NAMALWA (cell line): ENCODE data around the gene SARM1.
"Not testable (repeated sequence)": the region's sequence is repeated elsewhere in the genome, so short reads cannot be mapped to it uniquely, and the experiment has no call there.

Source experiments
- DNase-seq: peaks from one replicate; pipeline ENCODE4 v3.0.0-alpha.2; 2015; ENCODE audit warnings: low spot score

SARM1 gene

GRCh38 chr17:28426081-28426519 is 54.6 kb downstream of the SARM1 start:
- DNase-seq = no peak

DNA sequence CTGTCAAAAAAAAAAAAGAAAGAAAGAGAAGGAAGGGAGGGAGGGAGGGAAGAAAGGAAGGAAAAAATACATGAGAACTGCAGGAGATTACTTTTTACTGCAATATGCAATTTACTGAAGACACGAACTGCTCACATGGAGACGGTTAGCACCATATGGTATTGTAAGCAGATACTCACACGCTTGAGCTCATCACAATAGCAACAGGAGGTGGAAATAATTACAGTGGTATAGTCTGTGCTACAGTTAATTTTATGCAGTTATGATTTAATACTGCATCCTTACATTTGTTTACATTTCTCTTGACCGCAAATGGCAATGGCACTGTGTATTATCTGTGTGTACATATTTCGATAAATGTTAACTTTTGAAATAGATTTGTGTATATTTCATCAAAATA is 55.9 kb downstream of the SARM1 start:
- no peak for DNase-seq

DNA sequence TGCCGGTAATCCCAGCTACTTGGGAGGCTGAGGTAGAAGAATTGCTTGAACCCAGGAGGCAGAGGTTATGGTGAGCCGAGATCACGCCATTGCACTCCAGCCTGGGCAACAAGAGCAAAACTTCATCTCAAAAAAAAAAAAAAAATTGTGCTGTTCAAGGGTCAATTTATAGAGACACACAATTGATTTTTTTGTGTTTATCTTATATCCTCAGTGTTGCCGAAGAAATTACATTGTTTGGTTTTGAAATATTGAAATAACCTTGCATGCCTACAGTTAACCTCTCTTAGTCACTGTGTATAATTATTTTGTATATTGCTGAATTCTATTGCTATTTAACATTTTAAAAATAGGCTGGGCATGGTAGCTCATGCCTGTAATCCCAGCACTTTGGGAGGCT is 56.5 kb downstream of the SARM1 start:
- not testable (repeated sequence) for DNase-seq

DNA sequence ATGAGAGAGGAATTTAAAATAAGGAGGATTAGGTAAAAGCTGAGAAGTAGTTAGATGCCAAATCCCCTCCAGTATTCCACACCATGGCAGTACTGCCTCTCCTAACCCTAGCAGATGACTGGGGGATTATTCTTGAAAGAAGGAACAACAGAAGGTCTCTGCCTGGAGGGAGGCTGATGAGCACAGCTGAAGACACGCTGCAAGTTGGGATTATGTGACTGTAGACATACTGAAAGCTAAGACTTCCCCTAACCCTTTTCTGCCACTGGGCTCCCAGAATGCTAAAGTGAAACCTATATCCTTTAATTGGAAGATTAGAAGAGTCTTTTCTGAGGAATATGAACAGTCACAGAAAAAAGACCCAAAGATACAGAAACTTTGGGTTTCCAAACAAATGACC is 62.2 kb downstream of the SARM1 start:
- DNase-seq = no peak

DNA sequence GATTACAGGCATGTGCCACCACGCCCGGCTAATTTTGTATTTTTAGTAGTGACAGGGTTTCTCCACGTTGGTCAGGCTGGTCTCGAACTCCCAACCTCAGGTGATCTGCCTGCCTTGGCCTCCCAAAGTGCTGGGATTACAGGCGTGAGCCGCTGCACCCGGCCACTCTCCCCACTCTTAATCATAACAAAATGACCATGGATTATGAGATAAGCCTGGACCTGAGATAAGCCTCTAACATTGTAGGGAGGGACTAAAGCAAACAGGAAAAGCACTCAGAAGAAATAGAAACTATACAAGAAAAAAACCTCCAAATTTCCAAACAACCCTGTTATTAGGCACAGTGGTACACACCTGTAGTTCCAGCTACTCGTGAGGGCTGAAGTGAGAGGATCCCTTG is 62.8 kb downstream of the SARM1 start:
- not testable (repeated sequence) for DNase-seq

DNA sequence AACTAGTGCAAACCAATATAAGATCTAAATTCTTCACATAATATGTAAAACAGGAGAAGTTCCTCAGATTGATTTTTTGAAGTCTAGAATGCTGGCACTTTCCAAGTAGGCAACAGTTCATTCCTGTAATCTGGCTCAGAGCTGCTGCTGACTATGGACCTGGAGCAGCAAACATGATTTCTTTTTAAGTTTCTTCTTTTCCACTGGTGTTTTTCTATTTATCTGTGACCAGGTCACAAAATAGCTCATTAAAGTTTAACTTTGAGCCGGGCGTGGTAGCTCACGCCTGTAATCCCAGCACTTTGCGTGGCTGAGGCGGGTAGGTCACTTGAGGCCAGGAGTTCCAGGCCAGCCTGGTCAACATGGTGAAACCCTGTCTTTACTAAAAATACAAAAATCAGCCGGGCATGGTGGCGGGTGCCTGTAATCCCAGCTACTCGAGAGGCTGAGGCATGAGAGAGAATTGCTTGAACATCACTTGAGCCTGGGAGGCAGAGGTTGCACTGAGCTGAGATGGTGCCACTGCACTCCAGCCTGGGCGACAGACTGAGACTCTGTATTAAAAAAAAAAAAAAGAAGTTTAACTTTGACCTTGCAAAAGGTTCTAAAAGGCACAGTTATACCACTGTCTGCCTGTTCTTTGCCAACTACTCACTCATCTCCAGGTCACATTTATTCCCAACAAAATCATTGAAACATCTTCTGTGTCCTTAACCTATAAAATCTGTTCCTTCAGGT is 72.6 kb downstream of the SARM1 start:
- DNase-seq = no peak

DNA sequence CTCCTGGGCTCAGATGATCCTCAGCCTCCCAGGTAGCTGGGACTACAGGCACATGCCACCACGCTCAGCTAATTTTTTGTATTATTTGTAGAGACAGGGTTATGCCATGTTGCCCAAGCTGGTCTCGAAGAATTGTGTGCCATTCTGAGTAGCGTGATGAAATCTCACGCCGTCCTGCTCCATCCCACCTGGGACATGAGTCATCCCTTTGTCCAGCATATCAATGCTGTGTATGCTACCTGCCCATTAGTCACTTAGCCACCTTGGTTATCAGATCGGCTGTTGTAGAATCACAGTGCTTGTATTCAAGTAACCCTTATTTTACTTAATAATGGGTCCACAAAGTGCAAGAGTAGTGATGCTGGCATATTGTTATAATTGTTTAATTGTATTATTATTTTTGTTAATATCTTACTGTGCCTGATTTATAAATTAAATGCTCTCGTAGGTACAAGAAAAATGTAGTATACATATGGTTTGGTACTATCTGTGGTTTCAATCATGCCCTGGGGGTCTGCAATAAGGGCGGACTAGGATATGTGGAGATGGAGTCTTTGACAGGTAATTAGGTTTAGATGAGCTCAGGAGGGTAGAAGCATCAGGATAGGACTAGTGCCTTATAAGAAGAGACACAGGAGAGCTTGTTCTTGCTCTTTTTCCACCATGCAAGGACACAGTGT is 75.4 kb downstream of the SARM1 start:
- no peak for DNase-seq

DNA sequence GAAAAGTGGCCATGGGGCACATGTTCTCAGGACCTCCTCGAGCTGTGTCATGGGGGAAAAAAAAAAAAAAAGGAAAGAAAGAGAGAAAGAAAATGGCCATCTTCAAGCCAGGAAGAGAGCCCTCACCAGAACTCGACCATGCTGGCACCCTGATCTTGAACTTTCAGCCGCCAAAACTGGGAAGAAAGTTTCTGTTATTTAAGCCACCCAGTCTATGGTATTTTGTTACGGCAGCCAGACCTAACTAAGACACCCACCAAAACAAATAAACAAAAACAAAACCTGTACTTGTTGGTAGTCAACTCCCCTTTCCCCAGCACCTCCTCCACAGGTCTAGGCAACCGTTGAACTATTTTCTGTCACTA is 75.9 kb downstream of the SARM1 start:
- no peak for DNase-seq

- DNase-seq = no peak
Observed at GRCh38 chr17:28449859-28450258, 78.4 kb downstream of the SARM1 start.
